IMR-90 (cell line): ENCODE data around the gene DDR1.

Experiments used
- NFE2L2 ChIP-seq: fragments of 150-350 bp; IDR thresholded peaks from 2 replicates; pipeline ENCODE4 v1.6.1; 2016; ENCODE audit warnings: low read depth, mild to moderate bottlenecking, low read length
- POLR2A ChIP-seq: IDR thresholded peaks from 2 replicates; pipeline ENCODE4 v1.6.1; 2012; ENCODE audit warnings: mild to moderate bottlenecking, low read depth, low read length
- RCOR1 ChIP-seq: IDR thresholded peaks from 2 replicates; pipeline ENCODE4 v1.6.1; 2012; ENCODE audit warnings: mild to moderate bottlenecking, low read length, improper control_type of control experiment; ENCODE audit not compliant: insufficient replicate concordance
- USF2 ChIP-seq: fragments of 150-350 bp; IDR thresholded peaks from 2 replicates; pipeline ENCODE4 v1.6.1; 2017; ENCODE audit warnings: mild to moderate bottlenecking, antibody characterized with exemption, low read length, low read depth
- TF ChIP-seq, protein P1 (sequence below): conservative IDR thresholded peaks from 2 replicates; pipeline ENCODE4 v1.5.1; 2012; ENCODE audit warnings: mild to moderate bottlenecking, low read depth, low read length, improper control_type of control experiment

DNA sequence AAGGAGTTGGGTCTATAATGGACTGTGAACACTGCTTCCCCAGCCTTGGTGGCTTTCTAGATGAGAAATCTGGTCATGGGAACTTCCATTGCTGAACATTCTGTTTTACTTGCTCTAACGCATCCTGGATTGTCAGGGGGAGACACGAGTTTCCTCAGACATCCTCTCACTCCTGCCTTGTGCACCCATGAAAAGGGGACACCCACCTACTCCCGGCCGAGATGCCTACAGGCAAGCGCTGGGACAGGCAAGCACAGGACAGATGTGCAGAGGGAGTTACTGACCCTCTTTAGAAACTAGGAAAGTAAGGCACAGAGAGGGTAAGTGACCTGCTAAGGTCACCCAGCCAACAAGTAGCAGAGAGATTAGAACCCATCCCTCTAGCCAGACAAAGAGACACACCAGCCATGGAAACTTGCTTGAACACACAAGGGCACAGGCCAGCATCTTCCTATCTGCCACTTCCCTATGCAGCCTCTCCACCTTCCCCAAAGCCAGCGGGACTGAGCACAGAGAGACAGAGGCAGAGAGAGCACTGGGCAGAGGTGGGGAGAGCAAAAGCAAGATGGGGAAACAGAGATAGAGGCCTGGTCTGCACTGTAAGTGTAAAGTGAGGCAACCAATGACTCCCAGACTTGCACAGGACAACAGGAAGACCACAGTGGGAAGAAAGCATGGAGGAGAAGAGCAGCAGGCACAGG is 48.5 kb downstream of the DDR1 start:
- no peak for TF ChIP-seq RCOR1
- no peak for TF ChIP-seq POLR2A
- TF ChIP-seq USF2: no peak
- TF ChIP-seq, protein P1, sequence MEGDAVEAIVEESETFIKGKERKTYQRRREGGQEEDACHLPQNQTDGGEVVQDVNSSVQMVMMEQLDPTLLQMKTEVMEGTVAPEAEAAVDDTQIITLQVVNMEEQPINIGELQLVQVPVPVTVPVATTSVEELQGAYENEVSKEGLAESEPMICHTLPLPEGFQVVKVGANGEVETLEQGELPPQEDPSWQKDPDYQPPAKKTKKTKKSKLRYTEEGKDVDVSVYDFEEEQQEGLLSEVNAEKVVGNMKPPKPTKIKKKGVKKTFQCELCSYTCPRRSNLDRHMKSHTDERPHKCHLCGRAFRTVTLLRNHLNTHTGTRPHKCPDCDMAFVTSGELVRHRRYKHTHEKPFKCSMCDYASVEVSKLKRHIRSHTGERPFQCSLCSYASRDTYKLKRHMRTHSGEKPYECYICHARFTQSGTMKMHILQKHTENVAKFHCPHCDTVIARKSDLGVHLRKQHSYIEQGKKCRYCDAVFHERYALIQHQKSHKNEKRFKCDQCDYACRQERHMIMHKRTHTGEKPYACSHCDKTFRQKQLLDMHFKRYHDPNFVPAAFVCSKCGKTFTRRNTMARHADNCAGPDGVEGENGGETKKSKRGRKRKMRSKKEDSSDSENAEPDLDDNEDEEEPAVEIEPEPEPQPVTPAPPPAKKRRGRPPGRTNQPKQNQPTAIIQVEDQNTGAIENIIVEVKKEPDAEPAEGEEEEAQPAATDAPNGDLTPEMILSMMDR: no peak
- TF ChIP-seq NFE2L2: no peak
